ENCODE data around the gene MEGF11.

MEGF11 gene

DNA sequence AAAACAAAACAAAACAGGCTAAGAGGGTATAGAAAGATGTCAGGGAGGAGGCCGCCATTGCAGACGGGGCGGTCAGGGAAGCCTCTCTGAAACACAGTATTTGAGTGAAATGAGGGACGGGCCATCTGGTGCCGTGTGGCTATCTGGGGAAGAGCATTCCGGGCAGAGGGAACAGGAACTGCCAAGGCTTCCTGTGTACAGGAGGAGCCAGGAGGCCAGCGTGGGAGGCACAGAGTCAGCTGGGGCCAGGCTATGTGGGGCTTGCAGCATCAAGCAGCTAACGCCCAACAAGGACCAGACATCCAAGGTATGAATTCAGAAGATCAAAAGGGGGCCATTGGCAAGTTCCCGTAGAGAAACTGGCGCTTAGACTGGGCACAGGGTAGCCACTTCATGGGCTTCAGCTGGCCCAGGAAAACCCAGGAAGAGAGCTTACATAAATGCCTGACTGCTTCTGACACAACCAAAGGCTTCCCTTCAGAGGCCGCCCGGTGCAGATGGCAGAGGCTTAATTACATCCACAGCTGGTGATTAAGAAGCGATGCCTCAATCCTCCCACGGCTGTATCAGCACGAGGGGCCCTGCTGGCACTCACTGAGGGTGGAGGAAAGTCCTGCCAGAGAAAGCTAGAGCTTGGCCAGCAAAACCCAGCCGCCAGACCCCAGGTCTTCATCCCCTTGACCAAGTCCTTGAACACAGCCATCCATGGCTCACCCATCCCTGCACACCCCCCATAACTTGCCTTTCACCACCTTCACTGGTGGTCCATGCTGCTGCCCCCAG, 144.9 kb downstream of the MEGF11 start:
- DNase-seq, result no peak

DNA sequence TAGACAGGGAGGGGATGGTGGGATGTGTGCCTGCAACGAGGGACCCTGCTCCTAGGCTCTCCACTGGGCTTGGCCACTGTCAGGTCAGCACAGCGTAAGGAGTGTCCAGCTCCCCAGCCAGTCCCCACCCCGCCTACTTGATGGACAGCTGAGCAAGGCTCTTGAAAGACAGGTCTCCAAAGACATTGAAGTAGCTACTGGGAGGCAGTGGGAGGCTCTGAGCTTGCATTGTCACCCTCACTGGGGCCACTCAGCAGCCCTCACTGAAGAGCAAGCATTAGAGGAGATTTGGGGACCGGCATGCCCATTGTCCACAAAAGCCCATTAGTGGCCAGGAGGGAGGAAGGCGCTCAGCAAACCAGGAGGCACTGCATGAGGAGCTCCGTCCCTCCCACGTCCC, 146.5 kb downstream of the MEGF11 start:
- DNase-seq, result no peak

DNA sequence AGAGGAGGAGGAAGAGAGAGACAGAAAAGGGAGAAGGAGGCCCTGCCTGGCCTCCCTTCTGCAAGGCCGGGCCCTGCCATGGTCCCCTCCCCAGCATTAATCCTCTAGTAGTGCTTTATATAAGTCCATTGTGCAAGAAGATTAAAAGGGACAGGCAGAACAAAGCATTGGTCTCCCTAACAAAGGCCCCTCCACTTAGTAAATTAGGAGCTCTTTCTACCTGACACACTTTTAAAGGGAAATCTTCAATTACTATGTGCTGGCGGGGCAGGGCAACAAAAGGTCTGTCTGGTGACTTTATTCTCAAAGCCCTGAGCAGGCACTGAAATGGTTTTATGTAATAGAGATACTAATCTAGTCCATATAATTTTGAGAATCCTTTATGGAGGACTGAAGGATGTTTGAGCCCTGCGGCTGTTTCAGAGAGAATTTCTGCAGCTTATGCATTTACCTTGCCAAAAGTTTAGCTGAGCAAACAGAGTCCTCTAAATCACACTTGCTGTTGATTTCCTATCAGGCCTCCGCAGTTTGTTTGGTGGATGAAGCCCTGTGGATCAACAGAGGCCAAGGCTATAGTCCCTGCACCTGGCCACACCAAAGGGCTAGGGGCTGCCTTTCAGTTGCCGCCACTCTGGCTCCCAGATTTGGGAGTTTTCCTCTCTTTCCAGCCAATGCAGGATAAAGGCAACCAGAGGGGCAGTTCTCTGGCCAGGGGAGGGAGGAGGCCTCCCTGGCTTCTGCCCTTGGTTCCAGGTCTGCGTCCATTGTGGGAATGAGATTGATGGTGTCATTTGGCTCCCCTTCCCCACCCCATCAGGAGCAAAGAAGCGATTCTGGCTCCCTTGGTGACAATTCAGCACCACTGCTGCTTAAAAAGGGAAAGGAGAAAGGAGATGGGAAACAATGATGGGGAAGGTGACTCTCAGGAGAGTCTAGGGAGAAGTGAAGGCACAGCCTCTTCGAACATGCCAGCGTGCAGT, 148.0 kb downstream of the MEGF11 start:
- DNase-seq, result no peak

DNA sequence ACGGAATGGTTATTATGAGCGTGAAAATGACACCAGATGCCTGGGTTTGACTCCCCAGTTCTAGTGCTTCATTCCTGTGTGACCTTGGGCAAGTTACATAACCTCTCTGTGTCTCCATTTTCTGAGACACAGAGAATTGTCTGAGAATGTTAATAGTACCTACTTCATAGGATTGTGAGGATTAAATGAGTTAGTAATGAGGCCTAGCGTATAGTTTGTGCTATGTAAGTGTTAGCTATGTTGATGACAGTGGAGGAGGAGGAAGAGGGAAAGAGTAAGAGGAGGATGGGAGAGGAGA, 150.3 kb downstream of the MEGF11 start:
- DNase-seq, result no peak

DNA sequence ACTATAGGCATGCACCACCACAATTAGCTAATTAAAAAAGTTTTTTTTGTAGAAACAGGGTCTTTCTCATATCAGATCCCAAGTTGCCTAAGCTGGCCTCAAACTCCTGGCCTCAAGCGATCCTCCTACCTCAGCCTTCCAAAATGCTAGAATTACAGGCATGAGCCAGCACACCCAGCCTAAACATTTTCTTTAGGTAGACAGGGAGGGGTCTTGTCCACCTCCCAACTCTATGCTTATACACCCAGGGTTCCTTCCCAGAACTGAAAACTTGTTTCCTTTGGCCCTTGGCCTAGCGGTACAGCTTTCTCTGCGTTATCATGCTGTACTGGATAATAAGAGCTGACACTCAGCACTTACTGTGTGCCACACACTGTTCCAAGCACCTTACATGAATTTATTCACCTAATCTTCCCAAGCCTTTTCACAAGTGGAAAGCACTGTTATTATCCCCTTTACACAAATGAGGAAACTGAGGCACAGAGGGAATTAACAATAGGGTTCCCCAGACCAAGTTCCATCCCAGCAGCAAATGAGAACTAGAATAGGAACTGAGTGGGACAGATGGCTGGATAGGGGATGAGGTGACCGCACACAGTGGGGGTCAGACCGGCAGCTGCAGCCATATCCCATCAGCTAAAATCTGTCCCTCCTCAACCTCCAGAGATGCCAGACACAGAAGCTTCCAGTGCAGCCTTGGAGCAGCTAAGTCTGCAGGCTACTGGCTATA, 150.8 kb downstream of the MEGF11 start:
- no peak for DNase-seq

DNA sequence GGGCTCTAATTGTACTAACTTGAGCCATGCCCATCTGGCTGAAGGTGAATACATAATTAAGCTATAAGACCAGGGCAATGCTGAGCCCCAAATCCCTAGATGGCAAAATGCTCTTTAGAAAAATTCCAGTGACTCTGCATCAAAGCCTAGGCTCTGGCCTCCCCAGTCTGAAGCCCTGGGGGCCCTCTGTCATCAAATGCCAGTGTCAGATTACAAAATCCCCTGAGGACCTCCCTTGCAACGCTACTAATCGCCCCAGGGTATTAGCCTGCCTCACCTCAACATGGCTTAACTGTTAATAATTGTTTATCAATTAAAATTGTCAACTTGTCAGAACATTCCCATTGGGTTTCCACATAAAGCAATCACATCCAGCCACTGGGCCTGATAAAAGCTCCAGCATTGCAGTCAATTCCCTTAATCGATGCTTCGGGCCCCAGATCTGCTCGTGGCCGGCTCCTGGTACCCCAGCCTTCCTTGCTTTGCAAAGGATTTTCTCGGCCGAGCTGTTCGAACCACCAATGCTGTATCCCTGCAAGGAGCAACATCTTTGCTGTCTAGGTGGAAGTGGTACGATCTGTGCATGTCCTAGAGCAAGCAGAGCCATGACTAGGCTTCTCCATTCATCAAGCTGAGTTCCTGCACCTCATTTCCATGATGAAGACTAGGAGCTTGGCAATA, 151.7 kb downstream of the MEGF11 start:
- DNase-seq, result no peak

DNA sequence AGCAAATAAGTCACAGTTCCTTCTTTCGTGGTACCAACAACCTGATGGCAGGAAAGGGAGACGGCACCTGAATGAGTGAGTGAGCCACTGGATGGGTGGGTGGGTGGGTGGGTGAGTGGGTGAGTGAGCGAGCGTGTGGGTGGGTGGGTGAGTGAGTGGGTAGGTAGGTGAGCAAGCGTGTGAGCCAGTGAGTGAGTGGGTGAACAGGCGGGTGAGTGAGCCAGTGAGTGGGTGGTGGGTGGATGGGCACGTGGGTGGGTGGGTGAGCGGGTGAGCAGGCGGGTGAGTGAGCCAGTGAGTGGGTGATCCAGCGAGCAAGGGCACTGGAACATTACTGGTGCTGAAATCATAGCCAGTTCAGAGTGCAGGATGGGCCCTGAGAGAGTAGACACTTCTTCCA, 152.8 kb downstream of the MEGF11 start:
- no peak for DNase-seq

DNA sequence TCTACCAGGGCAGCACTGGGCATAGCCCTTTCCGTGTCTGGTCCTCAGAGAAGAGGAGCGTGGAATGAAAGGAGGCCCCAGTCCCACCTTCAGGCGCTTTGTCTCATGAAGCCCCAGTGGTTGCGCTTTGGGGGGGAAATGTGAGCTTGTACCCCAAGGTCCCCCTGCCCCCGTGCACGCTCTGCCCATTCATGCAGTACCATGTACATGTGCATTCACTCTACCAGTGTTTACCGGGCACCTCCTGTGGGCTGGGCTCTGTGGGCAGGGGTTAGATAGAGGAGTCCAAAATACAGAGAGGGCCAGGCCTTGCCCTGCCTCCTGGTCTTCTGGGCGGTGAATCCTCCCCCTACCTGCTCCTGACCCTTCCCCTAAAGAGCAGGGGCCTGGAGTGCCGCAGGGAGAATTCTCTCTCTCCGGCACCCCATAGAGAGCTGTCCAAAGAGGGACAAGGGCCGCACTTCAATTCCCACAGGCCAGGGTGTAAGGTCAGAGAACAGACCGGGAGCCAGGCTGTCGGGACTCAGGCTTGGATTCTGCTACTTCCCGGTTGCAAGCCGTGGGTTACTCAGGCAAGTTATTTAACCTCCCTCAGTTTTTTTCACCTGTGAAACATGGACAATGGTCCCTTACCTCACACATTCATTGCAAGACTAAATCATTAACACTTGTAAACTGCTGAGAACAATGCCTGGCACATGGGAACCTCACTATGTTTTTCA, 153.4 kb downstream of the MEGF11 start:
- DNase-seq, result no peak

DNA sequence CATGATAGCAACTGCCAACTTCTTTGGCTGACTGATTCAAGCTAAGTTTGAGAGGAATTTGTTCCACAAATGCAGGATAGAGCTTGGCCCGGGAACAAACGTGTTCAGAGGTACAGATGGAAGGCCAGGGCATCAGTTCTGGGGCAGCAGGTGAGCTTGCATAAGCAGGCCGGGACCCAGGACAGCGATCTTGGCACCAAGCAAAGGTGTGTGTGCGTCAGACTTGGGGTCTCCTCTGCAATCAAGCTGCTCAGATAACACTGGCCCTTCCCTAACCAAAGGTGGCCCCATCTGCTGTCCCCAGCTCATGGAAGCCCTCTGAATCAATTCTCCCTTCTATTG, 155.6 kb downstream of the MEGF11 start:
- no peak for DNase-seq

DNA sequence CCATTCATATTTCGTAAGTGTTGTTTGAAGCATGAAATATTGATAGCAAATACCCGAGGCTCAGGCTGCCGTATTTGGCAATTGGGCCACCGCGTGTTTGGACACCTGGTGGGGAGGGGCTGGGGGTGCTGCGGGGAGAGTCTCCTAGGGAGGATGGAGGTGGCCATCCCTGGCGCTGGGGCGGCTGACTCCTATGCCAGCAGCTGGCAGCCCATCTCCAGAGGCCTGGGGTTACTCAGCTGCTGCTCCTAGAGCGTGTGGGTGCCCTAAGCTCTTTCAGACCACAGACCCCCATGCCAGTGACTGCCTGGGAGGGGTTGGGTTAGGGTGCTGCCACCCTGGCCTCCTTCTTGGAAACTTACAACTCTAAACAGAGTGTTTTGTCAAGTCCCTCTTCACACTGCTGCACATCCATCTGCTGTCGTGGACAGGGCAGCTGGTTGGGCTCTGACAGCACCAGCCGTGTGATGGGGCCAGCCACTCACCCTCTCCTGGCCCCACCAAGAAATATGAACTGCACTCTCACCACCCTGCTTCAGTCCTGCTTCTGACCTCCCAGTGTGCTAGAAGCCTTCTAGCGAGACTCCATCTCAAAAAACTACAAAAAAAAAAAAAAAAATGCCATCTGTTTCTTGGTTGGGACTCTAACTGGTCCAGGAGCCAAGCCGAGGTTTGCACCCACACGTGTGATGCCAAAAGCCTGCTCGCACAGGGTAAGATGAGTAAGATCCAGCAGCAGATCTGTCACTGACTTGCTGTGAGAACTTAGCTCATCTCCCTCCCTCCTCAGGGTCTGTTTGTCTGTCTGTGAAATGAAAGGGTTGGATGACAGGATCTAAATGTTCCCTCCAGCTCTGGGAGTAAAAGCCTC, 156.2 kb downstream of the MEGF11 start:
- DNase-seq, result no peak

DNA sequence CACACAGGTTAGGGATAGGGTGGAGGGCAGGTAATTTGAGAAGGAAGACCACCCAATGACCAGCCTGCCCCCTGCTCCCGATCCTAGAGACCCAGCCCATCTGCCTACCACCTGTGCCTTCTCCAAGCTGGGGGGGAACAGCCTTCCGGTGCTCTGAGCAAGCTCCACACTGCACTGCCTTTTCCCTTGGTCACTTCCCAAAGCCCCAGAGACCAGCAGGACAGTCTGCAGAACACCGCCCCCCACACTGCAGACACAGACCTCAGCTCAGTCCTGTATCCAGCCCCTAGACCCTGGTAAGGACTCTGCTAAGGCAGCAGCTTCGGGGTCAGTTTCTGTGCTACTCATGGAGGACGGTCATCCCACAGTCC, 156.9 kb downstream of the MEGF11 start:
- no peak for DNase-seq

DNA sequence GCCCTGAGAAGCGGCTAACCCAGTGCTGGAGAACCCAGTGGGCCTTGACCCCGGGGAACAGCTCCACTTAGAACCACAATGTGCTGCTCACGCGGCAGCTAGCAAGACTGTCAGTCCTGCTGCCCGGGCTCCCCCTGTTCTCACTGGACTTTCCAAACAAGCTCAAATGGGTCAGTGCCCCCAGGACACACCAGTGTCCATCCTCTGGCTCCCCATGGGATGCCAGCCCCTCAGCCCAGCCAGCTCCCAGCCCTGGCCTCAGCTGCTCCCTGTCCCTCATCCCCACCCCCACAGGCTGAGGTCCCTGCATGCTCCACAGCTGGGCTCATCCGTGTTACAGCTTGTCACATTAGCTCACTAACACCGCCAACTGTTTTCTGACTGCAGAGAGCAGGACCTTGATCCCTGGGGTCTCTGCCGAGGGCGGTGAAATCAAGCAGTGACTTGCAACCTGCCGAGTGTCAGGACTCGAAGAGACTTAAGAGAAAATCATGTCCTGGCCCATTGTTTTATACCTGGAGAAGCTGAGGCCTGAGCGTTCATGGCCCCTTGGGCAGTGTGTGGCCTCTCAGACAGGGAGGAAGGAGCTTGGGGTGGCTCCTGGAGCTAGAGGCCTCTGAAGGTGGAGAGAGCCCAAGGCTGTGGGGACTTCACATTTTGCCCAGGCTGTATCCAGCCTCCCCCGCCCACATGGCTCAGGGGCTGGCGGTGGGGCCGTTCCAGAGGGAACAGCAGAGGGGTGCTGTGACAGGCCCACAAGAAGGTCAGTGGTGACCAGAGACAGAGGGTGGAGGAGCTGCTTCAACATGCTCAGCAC, 157.5 kb downstream of the MEGF11 start:
- DNase-seq, result no peak

DNA sequence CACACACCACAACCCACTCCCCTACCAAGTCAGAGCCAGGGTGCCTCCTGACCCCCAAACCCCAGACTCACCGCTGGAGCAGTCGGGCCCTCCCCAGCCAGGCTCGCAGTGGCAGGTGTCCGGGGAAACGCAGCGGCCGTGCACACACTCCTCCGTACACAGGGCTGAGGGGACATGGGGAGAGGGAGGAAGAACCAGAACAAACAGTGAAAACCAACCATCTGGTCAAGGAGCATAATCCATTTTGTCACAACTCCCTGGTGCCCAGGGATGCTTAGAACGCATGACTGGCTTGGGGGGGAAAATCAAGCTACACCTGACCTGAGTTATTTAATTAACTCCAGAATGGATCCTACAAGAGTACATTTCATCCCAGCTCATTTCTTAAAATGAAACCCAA, 159.2 kb downstream of the MEGF11 start:
- DNase-seq, result no peak

DNA sequence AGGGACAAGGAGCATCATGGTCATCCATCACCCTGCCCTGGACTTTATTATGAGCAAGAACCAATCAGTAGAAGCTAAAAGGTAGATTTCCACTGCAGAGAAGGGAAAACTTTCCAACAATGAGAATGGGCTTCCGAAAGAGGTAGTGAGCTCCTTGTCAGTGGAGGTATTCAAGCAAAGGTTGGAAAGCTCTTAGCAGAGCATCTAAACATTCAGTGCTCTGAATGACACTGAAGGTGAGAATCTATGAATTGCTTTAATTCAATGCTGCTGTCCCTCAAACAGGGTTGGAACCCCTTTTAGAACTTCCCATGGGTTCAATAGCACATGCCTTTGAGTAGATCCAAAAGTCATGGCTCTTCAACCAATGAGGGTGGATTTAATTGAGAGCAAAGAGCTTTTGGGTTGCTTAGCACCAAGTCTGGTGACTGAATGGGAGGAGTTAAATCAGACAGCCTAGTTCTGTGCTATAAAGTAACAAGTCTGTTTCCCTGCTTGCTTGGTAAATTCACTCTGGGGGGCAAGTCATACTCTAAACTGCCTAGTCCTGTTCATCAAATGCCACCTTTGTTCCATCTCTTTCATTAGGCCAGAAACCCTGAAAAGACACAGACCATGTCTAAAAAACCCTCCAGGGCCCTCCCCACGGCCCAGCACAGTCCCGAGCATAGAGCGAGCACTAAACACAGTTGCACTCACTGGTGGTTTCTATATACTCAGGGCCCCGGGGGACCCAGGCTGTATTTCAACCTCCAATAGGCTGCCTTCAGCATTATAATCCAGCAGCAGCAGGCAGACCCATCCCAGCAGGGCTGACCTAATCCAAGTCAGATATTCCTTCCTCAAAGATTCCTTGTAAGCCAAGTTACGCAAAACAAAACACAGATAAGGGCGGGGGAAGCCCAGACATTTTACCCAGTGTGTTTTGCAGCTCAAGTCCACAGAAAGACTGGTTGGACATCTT, 161.2 kb downstream of the MEGF11 start:
- DNase-seq, result no peak

DNA sequence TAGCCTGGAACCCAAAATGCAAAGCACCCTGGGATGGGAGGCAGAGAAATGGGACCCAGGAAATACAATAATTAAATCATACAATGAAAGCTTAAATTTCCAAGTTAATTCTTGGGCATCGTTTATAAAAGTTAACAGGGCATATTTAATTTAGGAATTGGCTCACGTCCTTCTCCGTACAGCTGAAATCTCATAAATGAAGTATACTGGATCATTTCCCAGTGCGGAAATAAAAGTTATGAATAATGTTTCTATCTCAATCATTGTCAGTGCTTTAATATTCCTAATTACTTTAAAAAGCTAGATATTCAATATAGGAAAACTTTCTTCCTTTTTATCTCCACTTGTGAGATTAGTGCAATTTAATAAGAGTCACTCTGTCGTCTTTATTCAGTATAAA, 164.0 kb downstream of the MEGF11 start:
- DNase-seq, result no peak

DNA sequence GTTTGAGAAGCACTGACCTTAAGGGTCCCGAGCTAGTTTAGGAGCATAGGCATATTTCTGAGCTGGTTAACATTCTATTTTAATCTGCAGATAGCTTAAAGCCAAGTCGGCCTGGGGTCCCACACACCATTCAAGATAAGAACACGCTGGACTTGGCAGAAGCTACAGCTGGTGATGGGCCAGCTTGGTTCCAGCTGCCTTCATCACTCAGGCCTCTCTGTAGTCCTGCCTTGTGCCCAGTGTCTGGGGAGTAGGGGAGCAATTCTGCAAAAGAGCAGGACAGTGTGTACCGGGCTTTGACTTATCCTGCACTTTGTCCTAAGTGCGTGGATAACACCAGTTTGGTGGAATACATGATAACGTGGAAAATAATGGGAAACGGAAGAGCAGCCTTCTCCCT, 164.5 kb downstream of the MEGF11 start:
- no peak for DNase-seq

DNA sequence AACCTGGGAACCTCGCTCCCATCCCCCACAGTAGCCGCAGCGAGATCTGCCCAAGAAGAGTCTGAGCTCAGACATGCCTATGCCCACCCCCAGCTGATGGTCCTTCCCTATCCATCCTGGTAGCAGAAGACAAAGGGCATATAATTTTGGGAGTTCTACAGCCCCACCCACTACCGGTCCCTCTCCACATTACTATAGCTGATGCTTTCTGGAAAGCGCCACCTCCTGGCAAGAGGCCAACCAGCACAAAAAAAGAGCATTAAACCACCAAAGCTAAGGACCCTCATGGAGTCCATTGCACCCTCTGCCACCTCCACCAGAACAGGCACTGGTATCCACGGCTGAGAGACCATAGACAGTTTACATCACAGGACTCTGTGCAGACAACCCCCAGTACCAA, 168.4 kb downstream of the MEGF11 start:
- peak; percentile 9 for DNase-seq

DNA sequence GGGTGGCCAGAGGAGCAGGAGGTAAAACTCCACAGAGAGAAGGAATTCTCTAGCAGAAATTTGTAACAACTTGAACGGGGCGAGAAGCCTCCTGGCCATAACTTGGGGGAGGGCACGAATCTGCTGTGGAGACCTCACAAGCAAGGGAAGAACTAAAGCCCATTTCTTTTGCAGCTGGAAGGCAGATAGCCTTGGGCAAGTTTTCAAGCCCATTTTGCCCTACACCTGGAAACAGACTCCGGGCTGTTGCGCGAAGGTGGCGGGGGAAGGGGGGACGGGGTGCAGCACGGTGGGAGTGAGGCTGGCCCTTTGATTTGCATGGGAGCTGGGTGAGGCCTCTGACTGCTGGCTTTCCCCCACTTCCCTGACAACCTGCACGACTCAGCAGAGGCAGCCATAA, 168.8 kb downstream of the MEGF11 start:
- DNase-seq, result no peak

DNA sequence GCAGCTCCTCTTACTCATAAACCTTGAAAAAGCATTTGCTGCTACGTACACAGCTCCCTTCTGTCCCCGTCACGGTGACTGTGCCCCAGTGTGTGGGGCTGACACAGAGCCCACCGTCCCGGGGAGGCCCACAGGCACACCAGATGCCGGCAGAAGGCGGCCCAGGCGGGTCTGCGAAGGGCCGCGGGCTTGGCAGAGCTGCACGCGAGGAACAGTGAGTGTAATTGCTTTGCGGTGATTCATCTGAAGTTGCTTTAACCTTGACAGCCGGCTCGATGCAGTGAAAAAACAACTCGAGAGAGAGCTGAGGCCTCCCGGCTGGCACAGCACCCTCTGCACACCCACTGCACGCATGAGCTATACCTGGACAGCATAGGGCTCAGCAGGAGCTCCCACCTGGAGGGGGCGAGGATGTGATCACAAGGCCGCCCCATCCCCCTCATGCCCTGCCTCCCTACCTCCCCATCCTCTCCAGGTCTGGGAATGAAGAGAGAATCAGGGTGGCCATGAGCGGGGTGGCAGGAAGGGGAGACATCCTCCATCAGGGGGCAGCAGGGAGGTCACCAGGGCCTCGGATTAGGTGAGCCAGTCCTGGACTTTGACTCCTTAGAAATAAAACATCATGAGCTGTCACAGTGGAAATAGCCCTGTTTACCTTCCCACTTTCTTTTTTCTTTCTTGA, 172.7 kb downstream of the MEGF11 start:
- no peak for DNase-seq
